B cell (primary cell): ENCODE measurements around the gene LAMA1. TPM values are rescaled to one million over a fixed set of nuclear protein-coding genes. Genes with fewer than 3 reads are reported as not detected.

Experiments
- ATAC-seq: fragments of 200-7000 bp; cut with Tn5 transposase; one replicate; pipeline ENCODE4 v1.10.0; 2021; ENCODE audit warnings: low read depth, mild to moderate bottlenecking, moderate number of reproducible peaks, moderate library complexity
- CTCF ChIA-PET: fragments of 350-600 bp; sonication (Branson Sonifier 250); formaldehyde crosslinking; loops from one replicate; lab custom pipeline; 2021; ENCODE audit warnings: antibody characterized with exemption, inconsistent platforms; lab: Charles Lee
- POLR2A ChIA-PET: fragments of 350-600 bp; sonication (Branson Sonifier 250); formaldehyde crosslinking; loops from one replicate; lab custom pipeline; 2021; ENCODE audit warnings: antibody characterized with exemption; lab: Charles Lee
- DNase-seq: peaks from one replicate; pipeline ENCODE4 v3.0.0; 2013
- H2AFZ ChIP-seq: 2 replicates; pipeline ENCODE4 v1.6.1; 2012; ENCODE audit warnings: mild to moderate bottlenecking, low read depth, low read length; ENCODE audit not compliant: insufficient read depth, poor library complexity, severe bottlenecking
- H3K27ac ChIP-seq, 2 donors: 1 replicate in 1 of 2; 2 replicates in 1 of 2; pipeline ENCODE4 v1.5.1; 2012 to 2013; ENCODE audit warnings: low read length in 2 of 2, mild to moderate bottlenecking in 2 of 2, moderate library complexity in 1 of 2
- H3K27me3 ChIP-seq, 4 experiments: fragments of 200-600 bp in 1 of 4; sonication (generic) in 1 of 4; replicated peaks in 1 of 4; 1 replicate in 2 of 4; 2 replicates in 2 of 4; pipeline versions ENCODE4 v1.6.1 to v1.7.0; 2013 to 2016; ENCODE audit warnings: low read length in 3 of 4, mild to moderate bottlenecking in 2 of 4, mixed read lengths in 1 of 4, moderate library complexity in 1 of 4; ENCODE audit not compliant: insufficient read depth in 4 of 4, control insufficient read depth in 3 of 4; ENCODE audit errors: control extremely low read depth in 1 of 4
- H3K36me3 ChIP-seq, 2 experiments: replicated peaks in 1 of 2; 1 replicate in 1 of 2; 2 replicates in 1 of 2; pipeline versions ENCODE4 v1.6.1 to v1.7.1; 2013; ENCODE audit warnings: low read length in 1 of 2; ENCODE audit not compliant: insufficient read depth in 2 of 2, control insufficient read depth in 1 of 2; ENCODE audit errors: control extremely low read depth in 1 of 2, extremely low read depth in 1 of 2
- H3K4me1 ChIP-seq, 2 donors: fragments of 200-600 bp in 1 of 2; sonication (generic) in 1 of 2; 1 replicate in 1 of 2; 2 replicates in 1 of 2; pipeline versions ENCODE4 v1.5.1 to v1.6.1; 2013 to 2017; ENCODE audit warnings: low read length in 2 of 2; ENCODE audit not compliant: control insufficient read depth in 2 of 2, insufficient read depth in 2 of 2
- H3K4me2 ChIP-seq: replicated peaks from 2 replicates; pipeline ENCODE3; 2012; ENCODE audit warnings: mild to moderate bottlenecking, low read depth, low read length; ENCODE audit not compliant: poor library complexity, severe bottlenecking
- H3K4me3 ChIP-seq, 5 experiments: fragments of 200-600 bp in 1 of 5; sonication (generic) in 1 of 5; 1 replicate in 3 of 5; 2 replicates in 2 of 5; pipeline versions ENCODE4 v1.5.1 to v1.7.0; 2011 to 2016; ENCODE audit warnings: low read length in 4 of 5, mild to moderate bottlenecking in 4 of 5, low read depth in 2 of 5, control low read depth in 1 of 5, moderate library complexity in 1 of 5; ENCODE audit not compliant: insufficient read depth in 1 of 5; ENCODE audit errors: control extremely low read depth in 1 of 5, extremely low read depth in 1 of 5
- H3K79me2 ChIP-seq: fragments of 200-600 bp; sonication (generic); one replicate; pipeline ENCODE4 v1.6.0; 2016; ENCODE audit warnings: low read length; ENCODE audit not compliant: control insufficient read depth, insufficient read depth
- H3K9ac ChIP-seq: fragments of 200-600 bp; sonication (generic); 2 replicates; pipeline ENCODE4 v1.6.1; 2017; ENCODE audit warnings: mild to moderate bottlenecking, low read length, moderate library complexity
- H3K9me3 ChIP-seq, 3 donors: one replicate each; pipeline versions ENCODE4 v1.6.1 to v1.7.1; 2013; ENCODE audit warnings: low read length in 2 of 3; ENCODE audit not compliant: control insufficient read depth in 2 of 3, insufficient read depth in 1 of 3; ENCODE audit errors: control extremely low read depth in 1 of 3
- H4K20me1 ChIP-seq: 2 replicates; pipeline ENCODE4 v1.6.0; 2012; ENCODE audit warnings: mild to moderate bottlenecking, low read length; ENCODE audit not compliant: insufficient read depth, control insufficient read depth, poor library complexity, severe bottlenecking
- H3K27ac Mint-ChIP-seq: one replicate; pipeline ENCODE4 v1.8.0; 2021; ENCODE audit warnings: mixed read lengths
- H3K27me3 Mint-ChIP-seq: one replicate; pipeline ENCODE4 v1.8.0; 2021; ENCODE audit warnings: mixed read lengths
- H3K4me1 Mint-ChIP-seq: one replicate; pipeline ENCODE4 v1.8.0; 2021; ENCODE audit warnings: mixed read lengths
- H3K4me3 Mint-ChIP-seq: one replicate; pipeline ENCODE4 v1.8.0; 2021; ENCODE audit warnings: mixed read lengths
- H3K9me3 Mint-ChIP-seq: one replicate; pipeline ENCODE4 v1.8.0; 2022; ENCODE audit warnings: mixed read lengths; ENCODE audit not compliant: insufficient read depth
- EZH2 ChIP-seq: IDR thresholded peaks from 2 replicates; pipeline ENCODE4 v1.6.1; 2012; ENCODE audit warnings: borderline replicate concordance, low read depth, mild to moderate bottlenecking, moderate library complexity, low read length; ENCODE audit not compliant: insufficient read depth, poor library complexity, severe bottlenecking
- WGBS: methylation state at CpG from one replicate; pipeline ENCODE4 v1.1.5; 2013; ENCODE audit warnings: missing lambda C conversion rate; ENCODE audit not compliant: insufficient coverage; 5-methylcytosine and 5-hydroxymethylcytosine counted together
- intact Hi-C: fragments of 100-400 bp; cut with micrococcal nuclease; formaldehyde crosslinking; loops from one replicate; pipeline ENCODE4 v1.10.0; 2022
- polyA plus RNA-seq: library from polyadenylated mRNA; depleted of rRNA; stranded (reverse); fragments of >200 nt; gene quantifications from 2 replicates; pipeline ENCODE4 v1.2.3, GENCODE V29; 2012
- total RNA-seq, 2 donors: library from RNA; stranded (reverse); fragments of 120-200 nt in 1 of 2; gene quantifications; 1 replicate in 1 of 2; 2 replicates in 1 of 2; pipeline versions ENCODE4 v1.2.3 to v1.2.4, GENCODE V29; 2013 to 2022
- TF ChIP-seq, protein P1 (sequence below): fragments of 200-600 bp; IDR thresholded peaks from one replicate; pipeline ENCODE4 v1.8.0; 2022; ENCODE audit warnings: antibody characterized with exemption, mild to moderate bottlenecking

Gene LAMA1
- total and polyA plus RNA-seq, 2 donors (not counting 1 experiment from before 2014, with no cell fraction given) = not detected

DNA sequence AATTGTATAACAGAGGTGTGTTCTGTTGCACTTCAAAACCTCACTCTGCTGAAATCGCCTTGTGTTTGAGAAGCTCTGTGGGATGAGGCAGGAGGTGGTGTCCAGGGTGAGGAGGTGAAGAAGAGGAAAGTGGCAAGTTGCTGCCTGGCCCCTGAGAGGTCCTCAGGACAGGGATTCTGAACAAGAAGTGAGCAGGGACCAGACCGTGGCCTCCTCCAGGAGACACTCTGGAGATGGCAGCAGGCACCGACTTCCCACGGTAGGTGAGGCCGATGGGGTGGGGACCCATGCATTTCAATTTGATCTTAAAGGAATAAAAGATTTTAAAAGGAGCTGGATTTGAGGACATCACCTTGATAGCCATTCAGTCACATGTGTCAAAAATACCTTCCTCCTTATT lies 37.5 kb upstream of the LAMA1 start:
- Histone ChIP-seq H3K4me1 (no peaks in the 10 kb centered on the region), H3K36me3 (no peaks in the 10 kb centered on the region), H3K9me3 (peaks cover 0 to 6% (median 0%) of the 10 kb centered on the region in 3 donors), H3K4me2 (no peak overlapping the region), H3K9ac (no peak overlapping the region), H3K4me3 (no peak overlapping the region), H3K27me3 (no peaks in the 10 kb centered on the region), H2AFZ (no peak overlapping the region), H4K20me1 (no peaks in the 10 kb centered on the region), H3K79me2 (no peaks in the 10 kb centered on the region), H3K27ac (no peak overlapping the region)
- CTCF ChIA-PET = interaction anchor here (0.5 kb wide), 1 partner anchor 17 kb away, joined by 3 read pairs; no protein-coding TSS in a partner anchor
- Mint-ChIP-seq H3K27me3 (no peaks in the 10 kb centered on the region), H3K27ac (no peak overlapping the region), H3K9me3 (peaks cover 1% of the 10 kb centered on the region), H3K4me3 (no peak overlapping the region), H3K4me1 (no peaks in the 10 kb centered on the region)
- 84% methylated on average over 4 of the region's 5 CpGs for WGBS
- TF ChIP-seq EZH2 = no peak
- TF ChIP-seq, protein P1, sequence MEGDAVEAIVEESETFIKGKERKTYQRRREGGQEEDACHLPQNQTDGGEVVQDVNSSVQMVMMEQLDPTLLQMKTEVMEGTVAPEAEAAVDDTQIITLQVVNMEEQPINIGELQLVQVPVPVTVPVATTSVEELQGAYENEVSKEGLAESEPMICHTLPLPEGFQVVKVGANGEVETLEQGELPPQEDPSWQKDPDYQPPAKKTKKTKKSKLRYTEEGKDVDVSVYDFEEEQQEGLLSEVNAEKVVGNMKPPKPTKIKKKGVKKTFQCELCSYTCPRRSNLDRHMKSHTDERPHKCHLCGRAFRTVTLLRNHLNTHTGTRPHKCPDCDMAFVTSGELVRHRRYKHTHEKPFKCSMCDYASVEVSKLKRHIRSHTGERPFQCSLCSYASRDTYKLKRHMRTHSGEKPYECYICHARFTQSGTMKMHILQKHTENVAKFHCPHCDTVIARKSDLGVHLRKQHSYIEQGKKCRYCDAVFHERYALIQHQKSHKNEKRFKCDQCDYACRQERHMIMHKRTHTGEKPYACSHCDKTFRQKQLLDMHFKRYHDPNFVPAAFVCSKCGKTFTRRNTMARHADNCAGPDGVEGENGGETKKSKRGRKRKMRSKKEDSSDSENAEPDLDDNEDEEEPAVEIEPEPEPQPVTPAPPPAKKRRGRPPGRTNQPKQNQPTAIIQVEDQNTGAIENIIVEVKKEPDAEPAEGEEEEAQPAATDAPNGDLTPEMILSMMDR = no peak
- no peak for DNase-seq
- ATAC-seq = no peak
- POLR2A ChIA-PET = no interaction called here
- intact Hi-C loops = no loop called here

DNA sequence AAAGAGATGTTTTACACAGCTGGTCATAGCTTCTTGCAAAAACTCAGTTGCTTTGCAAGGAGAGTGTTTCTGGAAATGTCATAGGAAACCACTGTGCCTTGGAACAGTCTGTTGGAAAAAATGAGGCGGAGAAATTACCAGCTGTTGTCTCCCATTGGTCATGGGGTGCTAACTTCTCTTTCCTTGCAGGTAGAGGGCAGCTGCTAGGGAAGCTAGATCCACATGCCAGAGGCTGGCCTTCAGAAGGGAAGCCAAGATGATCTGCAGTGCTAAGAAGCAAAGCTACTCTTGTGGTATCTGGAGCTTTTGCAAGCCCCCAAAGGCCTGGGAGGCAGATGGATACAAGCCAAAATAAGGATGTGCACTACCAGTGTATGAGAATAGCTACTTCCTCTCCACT lies 34.8 kb upstream of the LAMA1 start:
- no peak overlapping the region for H2AFZ ChIP-seq
- H3K4me1 ChIP-seq = no peaks in the 10 kb centered on the region
- H3K27me3 ChIP-seq = no peaks in the 10 kb centered on the region
- H3K4me1 Mint-ChIP-seq = no peaks in the 10 kb centered on the region
- no peak overlapping the region for H3K27ac Mint-ChIP-seq
- intact Hi-C loops = no loop called here
- ATAC-seq = no peak
- no peaks in the 10 kb centered on the region for H3K36me3 ChIP-seq
- peaks cover 0 to 6% (median 0%) of the 10 kb centered on the region in 3 donors for H3K9me3 ChIP-seq
- no peak for DNase-seq
- H4K20me1 ChIP-seq = no peaks in the 10 kb centered on the region
- H3K27me3 Mint-ChIP-seq = no peaks in the 10 kb centered on the region
- peaks cover 1% of the 10 kb centered on the region for H3K9me3 Mint-ChIP-seq
- no peak overlapping the region for H3K4me2 ChIP-seq
- no peaks in the 10 kb centered on the region for H3K79me2 ChIP-seq
- H3K4me3 Mint-ChIP-seq = no peak overlapping the region
- no peak overlapping the region for H3K27ac ChIP-seq
- H3K9ac ChIP-seq = no peak overlapping the region
- 92% methylated on average over 1 of the region's 1 CpG for WGBS
- ChIA-PET CTCF (no interaction called here), POLR2A (no interaction called here)
- TF ChIP-seq, protein P1 = no peak
- TF ChIP-seq EZH2 = no peak
- H3K4me3 ChIP-seq = no peak overlapping the region
